Adrenal gland (tissue), 12 donors: ENCODE measurements around the gene GPT2. TPM values are rescaled to one million over a fixed set of nuclear protein-coding genes. Genes with fewer than 3 reads are reported as not detected.

ENCODE experiments used
- DNase-seq, 7 donors: peaks; one replicate each; pipeline ENCODE4 v3.0.0-alpha.2; 2019 to 2020
- H3K27ac ChIP-seq, 5 donors: fragments of 200-600 bp; sonication (generic) in 4 of 5; 1 replicate in 3 of 5; 2 replicates in 2 of 5; pipeline versions ENCODE4 v1.5.1 to v1.8.0; 2016 to 2020; ENCODE audit warnings: mild to moderate bottlenecking in 1 of 5
- H3K27me3 ChIP-seq: fragments of 200-600 bp; 2 replicates; pipeline ENCODE4 v1.8.0; 2021
- H3K36me3 ChIP-seq, 2 donors: fragments of 200-600 bp; replicated peaks in 1 of 2; 1 replicate in 1 of 2; 2 replicates in 1 of 2; pipeline versions ENCODE4 v1.5.1 to v1.8.0; 2018 to 2022
- H3K4me1 ChIP-seq, 2 donors: fragments of 200-600 bp; replicated peaks in 1 of 2; 1 replicate in 1 of 2; 2 replicates in 1 of 2; pipeline versions ENCODE4 v1.5.1 to v1.8.0; 2018 to 2021
- H3K4me3 ChIP-seq, 4 donors: fragments of 200-600 bp; sonication (generic) in 3 of 4; one replicate each; pipeline ENCODE4 v1.5.1; 2016 to 2018
- H3K9me3 ChIP-seq, 3 donors: fragments of 200-600 bp; sonication (generic) in 1 of 3; replicated peaks in 1 of 3; 1 replicate in 2 of 3; 2 replicates in 1 of 3; pipeline versions ENCODE4 v1.5.1 to v1.8.0; 2016 to 2021
- CTCF ChIP-seq, 6 experiments: fragments of 450-650 bp in 4 of 6; fragments of 200-600 bp in 2 of 6; sonication (generic) in 1 of 6; IDR thresholded peaks; 1 replicate in 5 of 6; 2 replicates in 1 of 6; pipeline versions ENCODE4 v1.5.1 to v1.8.0; 2016 to 2021; ENCODE audit warnings: antibody characterized with exemption in 6 of 6, mild to moderate bottlenecking in 2 of 6, moderate library complexity in 1 of 6
- POLR2A ChIP-seq, 2 donors: fragments of 450-650 bp; IDR thresholded peaks; one replicate each; pipeline ENCODE4 v1.6.1; 2017; ENCODE audit warnings: antibody characterized with exemption in 2 of 2, mild to moderate bottlenecking in 2 of 2, moderate library complexity in 1 of 2
- WGBS, 4 donors: extraction: QIAGEN DNeasy Blood & Tissue Kit in 2 of 4; methylation state at CpG; one replicate each; pipeline versions ENCODE4 v1.1.5 to v1.1.7; 2013 to 2017; 5-methylcytosine and 5-hydroxymethylcytosine counted together
- intact Hi-C, 2 donors: fragments of 100-400 bp; cut with DNase I; formaldehyde crosslinking; loops; one replicate each; pipeline versions ENCODE4 v1.14.1 to v1.15.0; 2022 to 2023
- polyA plus RNA-seq, 3 donors: library from polyadenylated mRNA; stranded (reverse); fragments of 200-250 nt in 2 of 3; fragments of 350-450 nt in 1 of 3; fragmentation: Illumina TruSeq in 1 of 3; extraction: RNeasy Lipid Tissue Mini Kit (QIAGEN cat#74804) in 1 of 3; gene quantifications; one replicate each; pipeline ENCODE4 v1.2.3, GENCODE V29; 2013 to 2014
- total RNA-seq, 9 donors: library from RNA; depleted of rRNA in 4 of 9; stranded (reverse); fragments of >200 nt in 4 of 9; fragments of 120-200 nt in 1 of 9; fragmentation: NEBNext Ultra II Directional in 1 of 9; extraction: Animal tissue kit (Norgen Biotek cat#: 25700) in 1 of 9; gene quantifications; one replicate each; pipeline versions ENCODE4 v1.1.0 to v1.2.4, GENCODE V29; 2013 to 2023
- donor health status: healthy with polysubstance abuse.
- donor health status: Bipolar disorder and iron deficiency.
- donor health status: DM: yes; HTN: yes; CAD: no.
- donor health status: DM: no; HTN: no; CAD: no.
- donor health status: DM: no; HTN: no; CAD: no.
- donor health status: DM: yes; HTN: yes; CAD: no.

The GPT2 gene
- total and polyA plus RNA-seq, 12 donors = 10.3 to 70.8 (median 21.2) TPM

GRCh38 chr16:46948548-46949166, 64.5 kb downstream of the GPT2 start:
- no peak for DNase-seq
- H3K9me3 ChIP-seq = no peaks in the 10 kb centered on the region
- intact Hi-C loops = loop anchor here in 1 of 2 donors (5.0 to 10.0 kb wide), 2 partner anchors 196 to 1209 kb away; partner anchors contain the start of genes ABCC12 and NETO2
- H3K36me3 ChIP-seq = no peaks in the 10 kb centered on the region
- no peaks in the 10 kb centered on the region for H3K4me1 ChIP-seq
- no peaks in the 10 kb centered on the region for H3K27me3 ChIP-seq
- WGBS, 4 donors = 64 to 75% (median 73%) methylated on average over 4 of the region's 4 CpGs
- no peak overlapping the region for H3K4me3 ChIP-seq
- no peak overlapping the region for H3K27ac ChIP-seq
- TF ChIP-seq CTCF (IDR thresholded peaks at IDR 0.05) (no peak), POLR2A (IDR thresholded peaks at IDR 0.05) (no peak)

GRCh38 chr16:46949241-46949892, 65.2 kb downstream of the GPT2 start:
- intact Hi-C loops = loop anchor here in 1 of 2 donors (5.0 to 10.0 kb wide), 2 partner anchors 195 to 1208 kb away; partner anchors contain the start of genes ABCC12 and NETO2
- Histone ChIP-seq H3K9me3 (no peaks in the 10 kb centered on the region), H3K27ac (no peak overlapping the region), H3K4me1 (no peaks in the 10 kb centered on the region), H3K36me3 (peaks cover 0 to under 1% of the 10 kb centered on the region in 2 donors), H3K27me3 (no peaks in the 10 kb centered on the region), H3K4me3 (no peak overlapping the region)
- DNase-seq = no peak
- TF ChIP-seq CTCF (IDR thresholded peaks at IDR 0.05) = no peak
- no peak for TF ChIP-seq POLR2A (IDR thresholded peaks at IDR 0.05)
- 73 to 85% (median 82%) methylated on average over 7 of the region's 7 CpGs for WGBS, 4 donors

- intact Hi-C loops = loop anchor here in 1 of 2 donors (5.0 kb wide), 1 partner anchor 67 kb away; no protein-coding TSS in a partner anchor
- H3K9me3 ChIP-seq = no peaks in the 10 kb centered on the region
- no peak overlapping the region for H3K27ac ChIP-seq
- DNase-seq = no peak
- TF ChIP-seq CTCF (IDR thresholded peaks at IDR 0.05) (no peak), POLR2A (IDR thresholded peaks at IDR 0.05) (no peak)
- WGBS, 4 donors = 78 to 86% (median 80%) methylated on average over 1 of the region's 1 CpG
- H3K27me3 ChIP-seq = no peaks in the 10 kb centered on the region
- H3K36me3 ChIP-seq = peaks cover 0 to 7% of the 10 kb centered on the region in 2 donors
- no peak overlapping the region for H3K4me3 ChIP-seq
- no peaks in the 10 kb centered on the region for H3K4me1 ChIP-seq
Measured at GRCh38 chr16:46950009-46950408, 65.8 kb downstream of the GPT2 start.

GRCh38 chr16:46954562-46954961, 70.4 kb downstream of the GPT2 start:
- intact Hi-C loops = loop anchor here in 1 of 2 donors (5.0 kb wide), 1 partner anchor 63 kb away; no protein-coding TSS in a partner anchor
- no peaks in the 10 kb centered on the region for H3K9me3 ChIP-seq
- no peak overlapping the region for H3K27ac ChIP-seq
- no peaks in the 10 kb centered on the region for H3K4me1 ChIP-seq
- WGBS, 4 donors = 91 to 96% (median 93%) methylated on average over 5 of the region's 5 CpGs
- H3K4me3 ChIP-seq = no peak overlapping the region
- TF ChIP-seq CTCF (IDR thresholded peaks at IDR 0.05) (no peak), POLR2A (IDR thresholded peaks at IDR 0.05) (no peak)
- H3K36me3 ChIP-seq = peaks cover 0 to 51% of the 10 kb centered on the region in 2 donors
- no peak for DNase-seq
- H3K27me3 ChIP-seq = no peaks in the 10 kb centered on the region
